NCI-H2107 (cell line): ENCODE results near the gene NEDD9.

ENCODE experiments used
- DNase-seq: peaks from one replicate; lab custom pipeline; 2025; lab: John Stamatoyannopoulos, UW

The NEDD9 gene

GRCh38 chr6:11260249-11261038 is 28.0 kb upstream of the NEDD9 start:
- no peak for DNase-seq

GRCh38 chr6:11258260-11259237 is 26.1 kb upstream of the NEDD9 start:
- DNase-seq, result no peak

- no peak for DNase-seq
Observed at GRCh38 chr6:11255610-11256009, 23.1 kb upstream of the NEDD9 start.

- DNase-seq, result no peak
Observed at GRCh38 chr6:11253594-11253993, 21.1 kb upstream of the NEDD9 start.

- no peak for DNase-seq
Observed at GRCh38 chr6:11251553-11252360, 19.3 kb upstream of the NEDD9 start.

GRCh38 chr6:11250108-11250507 is 17.6 kb upstream of the NEDD9 start:
- no peak for DNase-seq

GRCh38 chr6:11248974-11249761 is 16.7 kb upstream of the NEDD9 start:
- no peak for DNase-seq

GRCh38 chr6:11246722-11247121 is 14.3 kb upstream of the NEDD9 start:
- DNase-seq, result no peak

GRCh38 chr6:11245381-11246256 is 13.2 kb upstream of the NEDD9 start:
- no peak for DNase-seq

GRCh38 chr6:11244387-11245126 is 12.1 kb upstream of the NEDD9 start:
- DNase-seq, result no peak

- no peak for DNase-seq
Observed at GRCh38 chr6:11243861-11244260, 11.4 kb upstream of the NEDD9 start.

- DNase-seq, result no peak
Observed at GRCh38 chr6:11242711-11243110, 10.2 kb upstream of the NEDD9 start.

GRCh38 chr6:11241793-11242201 is 9.3 kb upstream of the NEDD9 start:
- DNase-seq, result no peak

GRCh38 chr6:11241154-11241792 is 8.8 kb upstream of the NEDD9 start:
- DNase-seq, result no peak

- no peak for DNase-seq
Observed at GRCh38 chr6:11237956-11238355, 5.5 kb upstream of the NEDD9 start.

- DNase-seq, result no peak
Observed at GRCh38 chr6:11237428-11237827, 5.0 kb upstream of the NEDD9 start.

GRCh38 chr6:11236915-11237314 is 4.4 kb upstream of the NEDD9 start:
- no peak for DNase-seq

- no peak for DNase-seq
Observed at GRCh38 chr6:11236076-11236750, 3.7 kb upstream of the NEDD9 start.

GRCh38 chr6:11235062-11235461 is 2.6 kb upstream of the NEDD9 start:
- no peak for DNase-seq
